Fibroblast of villous mesenchyme (primary cell): ENCODE data around the gene SLC16A8. TPM values are rescaled to one million over a fixed set of nuclear protein-coding genes. Genes with fewer than 3 reads are reported as not detected.

Source experiments
- DNase-seq: peaks from one replicate; pipeline ENCODE4 v3.0.0-alpha.2; 2010; ENCODE audit warnings: low read depth
- H3K4me3 ChIP-seq: 2 replicates; pipeline ENCODE4 v1.5.1; 2011; ENCODE audit warnings: low read depth, mild to moderate bottlenecking, low read length
- CTCF ChIP-seq: IDR thresholded peaks from 2 replicates; pipeline ENCODE4 v1.5.1; 2012; ENCODE audit warnings: low read depth, mild to moderate bottlenecking, low read length; ENCODE audit not compliant: insufficient read depth
- total RNA-seq: library from RNA; depleted of rRNA; stranded (reverse); fragments of >200 nt; gene quantifications from 2 replicates; pipeline ENCODE4 v1.2.3, GENCODE V29; 2012

The SLC16A8 gene
- total RNA-seq, 1 donor, result not detected

- no peak for TF ChIP-seq CTCF
- no peak for DNase-seq
- no peak overlapping the region for H3K4me3 ChIP-seq
These were observed 40.6 kb downstream of the SLC16A8 start for GRCh38 chr22:38043151-38044039.

- H3K4me3 ChIP-seq, result no peak overlapping the region
- no peak for DNase-seq
- no peak for TF ChIP-seq CTCF
These were observed 41.5 kb downstream of the SLC16A8 start for GRCh38 chr22:38042488-38042790.

GRCh38 chr22:38041760-38042487, 42.1 kb downstream of the SLC16A8 start:
- DNase-seq, result no peak
- no peak overlapping the region for H3K4me3 ChIP-seq
- TF ChIP-seq CTCF, result no peak

GRCh38 chr22:38040953-38041759, 42.8 kb downstream of the SLC16A8 start:
- TF ChIP-seq CTCF, result no peak
- H3K4me3 ChIP-seq, result no peak overlapping the region
- DNase-seq, result no peak

GRCh38 chr22:38038890-38039812, 44.8 kb downstream of the SLC16A8 start:
- DNase-seq, result no peak

More at GRCh38 chr22:38038890-38039812, 44.8 kb downstream of the SLC16A8 start:
- no peak overlapping the region for H3K4me3 ChIP-seq
- TF ChIP-seq CTCF, result no peak
